Epithelial cell of esophagus (primary cell): ENCODE results near the gene RMND5B.
"Not testable (repeated sequence)": the region's sequence is repeated elsewhere in the genome, so short reads cannot be mapped to it uniquely, and the experiment has no call there.

ENCODE experiments used
- DNase-seq: peaks from one replicate; pipeline ENCODE4 v3.0.0; 2010; ENCODE audit warnings: low read depth
- H3K4me3 ChIP-seq: 2 replicates; pipeline ENCODE4 v1.5.1; 2011; ENCODE audit warnings: mild to moderate bottlenecking, low read length, control low read depth
- CTCF ChIP-seq: IDR thresholded peaks from 2 replicates; pipeline ENCODE4 v1.5.1; 2011; ENCODE audit warnings: low read depth, mild to moderate bottlenecking, low read length, control low read depth, inconsistent platforms; ENCODE audit not compliant: insufficient read depth; ENCODE audit errors: missing control alignments

RMND5B gene

DNA sequence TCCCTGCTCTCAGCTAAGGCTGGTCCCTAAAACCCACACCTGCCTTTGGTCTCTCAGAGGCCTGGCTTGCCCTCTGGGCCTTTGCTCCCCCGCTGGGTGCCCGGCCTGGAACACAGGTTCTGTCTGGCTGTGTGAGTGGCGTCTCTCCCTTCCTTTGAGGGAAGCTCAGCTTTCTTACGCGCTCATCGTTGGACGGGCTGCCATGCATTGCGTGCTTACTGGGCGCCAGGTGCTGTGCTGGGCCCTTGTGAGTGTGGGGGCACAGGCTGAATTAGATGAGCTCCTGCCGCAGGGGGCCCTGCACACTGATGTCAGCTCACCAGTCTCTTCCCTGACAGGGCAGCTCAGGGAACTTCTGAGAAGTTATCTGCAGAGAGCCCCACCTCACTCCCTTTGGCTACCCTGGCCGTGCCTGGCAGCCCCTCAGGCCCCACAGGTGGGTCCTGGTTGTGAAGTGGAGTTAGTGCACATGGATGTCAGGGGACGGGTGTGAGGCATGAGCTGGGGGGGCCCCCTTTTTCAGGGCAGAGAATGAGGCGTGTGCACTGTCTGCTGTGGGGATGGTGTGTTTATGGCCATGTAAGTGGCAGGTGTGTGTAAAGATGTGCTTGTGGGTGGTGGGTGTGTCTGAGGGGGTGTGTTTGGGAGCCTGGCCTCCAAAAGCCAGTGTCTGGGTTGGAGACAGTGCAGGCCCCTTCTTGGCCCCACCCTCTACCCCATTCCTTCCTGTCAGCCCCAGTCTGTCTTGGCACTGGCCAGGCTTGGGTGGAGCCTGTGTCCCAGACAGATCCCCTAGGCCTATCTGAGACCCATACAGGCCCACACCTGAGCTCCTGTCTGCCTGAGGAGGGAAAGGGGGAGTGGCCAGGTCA is 7.5 kb upstream of the RMND5B start:
- peak; percentile 43 for DNase-seq
- no peak for TF ChIP-seq CTCF
- no peak overlapping the region for H3K4me3 ChIP-seq

- H3K4me3 ChIP-seq, result no peak overlapping the region
- DNase-seq, result peak; percentile 76
- TF ChIP-seq CTCF, result no peak
Observed at GRCh38 chr5:178123966-178124925, 6.6 kb upstream of the RMND5B start.

- TF ChIP-seq CTCF, result no peak
- H3K4me3 ChIP-seq, result no peak overlapping the region
- no peak for DNase-seq
Observed at GRCh38 chr5:178125253-178125906, 5.4 kb upstream of the RMND5B start.

DNA sequence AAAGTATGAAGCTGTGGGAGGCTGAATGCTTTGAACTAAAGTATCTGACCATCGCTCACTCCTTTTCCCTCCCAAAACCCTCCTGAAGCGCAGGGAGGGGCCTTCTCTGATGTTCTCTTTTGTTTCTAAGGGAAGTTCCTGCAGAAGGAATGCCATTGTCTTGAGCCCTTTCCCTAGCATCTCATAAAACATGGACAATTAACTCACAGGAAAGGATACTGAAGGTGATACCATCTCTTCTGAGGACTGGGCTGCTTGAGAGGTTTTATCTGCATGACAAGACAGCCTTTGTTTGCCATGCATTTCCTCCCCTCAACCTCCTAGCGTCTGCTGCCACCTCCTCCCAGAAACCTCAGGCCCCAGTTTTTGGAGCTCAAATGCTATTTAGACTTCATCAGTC is 4.3 kb upstream of the RMND5B start:
- DNase-seq, result no peak
- no peak for TF ChIP-seq CTCF
- H3K4me3 ChIP-seq, result no peak overlapping the region

DNA sequence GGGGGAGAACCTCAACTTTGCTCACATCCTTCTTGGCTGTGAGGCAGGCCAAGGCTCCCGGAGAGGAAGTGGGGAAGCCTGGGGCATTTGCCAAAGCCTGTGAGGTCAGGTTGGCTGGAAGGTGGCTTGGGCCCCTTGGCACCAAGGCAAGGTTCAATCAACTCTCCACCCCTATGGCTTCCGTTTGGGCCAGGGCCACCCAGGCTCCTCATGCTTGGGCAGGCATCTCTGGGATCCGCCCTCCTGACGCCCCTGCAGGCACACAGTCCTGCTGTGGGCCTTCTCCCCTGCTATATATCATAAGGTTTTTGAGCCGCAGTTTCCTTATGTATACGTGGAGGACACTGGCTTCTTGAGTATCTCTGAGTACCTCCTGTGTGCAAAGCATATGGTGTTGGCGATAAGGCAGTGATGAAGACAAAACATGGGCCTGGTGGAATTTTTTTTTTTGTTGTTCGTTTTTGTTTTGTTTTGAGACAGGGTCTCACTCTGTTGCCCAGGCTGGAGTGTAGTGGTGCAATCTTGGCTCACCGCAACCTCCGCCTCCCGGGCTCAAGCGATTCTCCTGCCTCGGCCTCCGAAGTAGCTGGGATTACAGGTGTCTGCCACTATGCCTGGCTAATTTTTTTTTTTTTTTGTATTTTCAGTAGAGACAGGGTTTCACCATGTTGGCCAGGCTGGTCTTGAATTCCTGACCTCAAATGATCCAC is 3.4 kb upstream of the RMND5B start:
- not testable (repeated sequence) for H3K4me3 ChIP-seq, DNase-seq

GRCh38 chr5:178129296-178129695 is 1.5 kb upstream of the RMND5B start:
- peak; percentile 41 for DNase-seq
- no peak for TF ChIP-seq CTCF
- H3K4me3 ChIP-seq, result no peak overlapping the region

- peak overlapping the region; percentile 83 for H3K4me3 ChIP-seq
- DNase-seq, result not testable (repeated sequence)
Observed at GRCh38 chr5:178130234-178130575, 609 bp upstream of the RMND5B start.
